PC-3 (cell line): ENCODE data around the gene ATG5.

ENCODE experiments used
- CTCF ChIP-seq: fragments of 300-600 bp; sonication (generic); conservative IDR thresholded peaks from 2 replicates; pipeline ENCODE4 v1.5.1; 2017; ENCODE audit warnings: antibody characterized with exemption, low read depth, mild to moderate bottlenecking, low read length
- EZH2 ChIP-seq: fragments of 300-600 bp; sonication (generic); IDR thresholded peaks from one replicate; pipeline ENCODE4 v1.6.1; 2017; ENCODE audit warnings: antibody characterized with exemption, mild to moderate bottlenecking, low read length; ENCODE audit not compliant: unreplicated experiment
- EZH2phosphoT487 ChIP-seq: fragments of 300-600 bp; sonication (generic); IDR thresholded peaks from 2 replicates; pipeline ENCODE4 v1.6.1; 2018; ENCODE audit warnings: mild to moderate bottlenecking, antibody characterized with exemption, low read length, borderline replicate concordance

GRCh38 chr6:106279179-106279578 is 46.4 kb downstream of the ATG5 start:
- TF ChIP-seq CTCF = no peak
- TF ChIP-seq EZH2phosphoT487 = no peak
- TF ChIP-seq EZH2 = no peak
